ENCODE measurements around the gene TMPRSS11E.

GRCh38 chr4:68447201-68447600, at the start of gene TMPRSS11E:
- TF ChIP-seq GATA2 (IDR thresholded peaks at IDR 0.05; ENCODE audit: low read depth, low read length) (no peak), GATA3 (IDR thresholded peaks at IDR 0.05; ENCODE audit: low read depth, low read length) (no peak)
